Measurements from ENCODE around the gene EFCAB12. TPM values are rescaled to one million over a fixed set of nuclear protein-coding genes. Genes with fewer than 3 reads are reported as not detected.
A peak's percentile ranks its signal among the peaks of the same experiment; 100 is the strongest.

EFCAB12 gene
- total and polyA plus RNA-seq, 2 donors (not counting 3 experiments of a cell fraction or from before 2014, with no cell fraction given), result 0.15 to 0.49 TPM

GRCh38 chr3:129418041-129418973 lies 10.1 kb downstream of the EFCAB12 start:
- no peak overlapping the region for H2AFZ ChIP-seq (ENCODE audit: low read depth, low read length)
- no peak overlapping the region for H3K9ac ChIP-seq (replicated peaks; ENCODE audit: extremely low read depth, insufficient read depth, low read length)
- DNase-seq (ENCODE audit: low read depth, low spot score) (no peak), FAIRE-seq (no peak)
- H3K9me3 ChIP-seq (replicated peaks; ENCODE audit: control insufficient read depth, insufficient read depth, low read length), result no peaks in the 10 kb centered on the region
- TF ChIP-seq FOS (IDR thresholded peaks at IDR 0.05; ENCODE audit: borderline replicate concordance, insufficient read depth, low read length), result no peak
- BruUV-seq (replicated peaks), result no TSS peak
- no peaks in the 10 kb centered on the region for H3K9me1 ChIP-seq (replicated peaks; ENCODE audit: control insufficient read depth, extremely low read depth, insufficient read depth, low read length)
- H3K4me1 ChIP-seq (ENCODE audit: control insufficient read depth, extremely low read depth, insufficient read depth, low read length), result peaks cover 8% of the 10 kb centered on the region
- H3K27ac ChIP-seq (ENCODE audit: insufficient read depth, low read depth, low read length), result no peak overlapping the region
- H3K4me3 ChIP-seq (replicated peaks in 1 of 3; ENCODE audit: insufficient read depth in 1 of 3, low read depth in 1 of 3, low read length in 3 of 3), result no peak overlapping the region
- no peaks in the 10 kb centered on the region for H3K36me3 ChIP-seq (ENCODE audit: control insufficient read depth in 2 of 2, extremely low read depth in 1 of 2, insufficient read depth in 2 of 2, low read length in 2 of 2)
- ChIA-PET CTCF (interaction anchor here (0.8 kb wide), 1 partner anchor 35 kb away, joined by 3 read pairs; no protein-coding TSS in a partner anchor), POLR2A (no interaction called here)
- dilution Hi-C loops (cut with MboI; ENCODE audit: extremely low pct_ligation_motif_present, low sequenced_read_pairs) (no loop called here), intact Hi-C loops (cut with micrococcal nuclease) (no loop called here)
- H3K4me2 ChIP-seq (ENCODE audit: insufficient read depth, low read length), result no peak overlapping the region
- no peaks in the 10 kb centered on the region for H3K79me2 ChIP-seq (ENCODE audit: control insufficient read depth, insufficient read depth, low read length)
- no peaks in the 10 kb centered on the region for H4K20me1 ChIP-seq (replicated peaks; ENCODE audit: control insufficient read depth, extremely low read depth, insufficient read depth, low read length)
- H3K27me3 ChIP-seq (ENCODE audit: control insufficient read depth in 2 of 2, insufficient read depth in 2 of 2, low read length in 2 of 2), result no peaks in the 10 kb centered on the region

GRCh38 chr3:129417326-129417725 lies 11.1 kb downstream of the EFCAB12 start:
- DNase-seq (ENCODE audit: low read depth, low spot score), result peak; percentile 92
- H3K9me3 ChIP-seq (replicated peaks; ENCODE audit: control insufficient read depth, insufficient read depth, low read length), result no peaks in the 10 kb centered on the region
- dilution Hi-C loops (cut with MboI; ENCODE audit: extremely low pct_ligation_motif_present, low sequenced_read_pairs), result no loop called here
- H3K9me1 ChIP-seq (replicated peaks; ENCODE audit: control insufficient read depth, extremely low read depth, insufficient read depth, low read length), result no peaks in the 10 kb centered on the region
- POLR2A ChIA-PET, result no interaction called here
- no peaks in the 10 kb centered on the region for H3K27me3 ChIP-seq (ENCODE audit: control insufficient read depth in 2 of 2, insufficient read depth in 2 of 2, low read length in 2 of 2)
- peaks cover 8% of the 10 kb centered on the region for H3K4me1 ChIP-seq (ENCODE audit: control insufficient read depth, extremely low read depth, insufficient read depth, low read length)
- no peak overlapping the region for H2AFZ ChIP-seq (ENCODE audit: low read depth, low read length)
- H3K36me3 ChIP-seq (ENCODE audit: control insufficient read depth in 2 of 2, extremely low read depth in 1 of 2, insufficient read depth in 2 of 2, low read length in 2 of 2), result no peaks in the 10 kb centered on the region
- TF ChIP-seq POLR2A (IDR thresholded peaks at IDR 0.05; ENCODE audit: low read depth, low read length) (no peak), EZH2 (IDR thresholded peaks at IDR 0.05; ENCODE audit: borderline replicate concordance, low read depth, low read length, severe bottlenecking) (no peak), MAX (IDR thresholded peaks at IDR 0.05; ENCODE audit: insufficient read depth, insufficient read length) (no peak), GATA2 (IDR thresholded peaks at IDR 0.05; ENCODE audit: insufficient read depth, insufficient read length, low read depth, low read length) (no peak), JUN (IDR thresholded peaks at IDR 0.05; ENCODE audit: borderline replicate concordance, insufficient read depth, insufficient read length, low read depth) (no peak), FOS (IDR thresholded peaks at IDR 0.05; ENCODE audit: borderline replicate concordance, insufficient read depth, low read length) (no peak), MYC (IDR thresholded peaks at IDR 0.05; ENCODE audit: low read depth, low read length) (no peak), POLR2AphosphoS5 (IDR thresholded peaks at IDR 0.05; ENCODE audit: insufficient read depth, low read depth, low read length) (no peak), CTCF (IDR thresholded peaks at IDR 0.05; ENCODE audit: extremely low read depth in 1 of 2, insufficient read depth in 1 of 2, low read depth in 1 of 2, low read length in 2 of 2) (no peak)
- no TSS peak for BruUV-seq (replicated peaks)
- intact Hi-C loops (cut with micrococcal nuclease), result no loop called here
- H3K9ac ChIP-seq (replicated peaks; ENCODE audit: extremely low read depth, insufficient read depth, low read length), result no peak overlapping the region
- no peaks in the 10 kb centered on the region for H4K20me1 ChIP-seq (replicated peaks; ENCODE audit: control insufficient read depth, extremely low read depth, insufficient read depth, low read length)
- H3K79me2 ChIP-seq (ENCODE audit: control insufficient read depth, insufficient read depth, low read length), result no peaks in the 10 kb centered on the region
- H3K4me3 ChIP-seq (replicated peaks in 1 of 3; ENCODE audit: insufficient read depth in 1 of 3, low read depth in 1 of 3, low read length in 3 of 3), result no peak overlapping the region
- CTCF ChIA-PET, result interaction anchor here (0.8 kb wide), 1 partner anchor 34 kb away, joined by 3 read pairs; no protein-coding TSS in a partner anchor
- peak; percentile 82 for FAIRE-seq
- no peak overlapping the region for H3K4me2 ChIP-seq (ENCODE audit: insufficient read depth, low read length)
- no peak overlapping the region for H3K27ac ChIP-seq (ENCODE audit: insufficient read depth, low read depth, low read length)

All from endothelial cell of umbilical vein (primary cell).